Esophagus muscularis mucosa (tissue), 3 donors: Measurements from ENCODE around the gene CDHR5.

Experiments
- POLR2A ChIP-seq: fragments of 450-650 bp; IDR thresholded peaks from one replicate; pipeline ENCODE4 v1.6.1; 2017; ENCODE audit warnings: antibody characterized with exemption, moderate library complexity, mild to moderate bottlenecking, low read depth
- TF ChIP-seq, protein P1 (sequence below), 3 experiments: fragments of 200-600 bp in 2 of 3; fragments of 450-650 bp in 1 of 3; sonication (generic) in 2 of 3; IDR thresholded peaks; one replicate each; pipeline ENCODE4 v1.5.1; 2017 to 2019; ENCODE audit warnings: antibody characterized with exemption in 3 of 3, mild to moderate bottlenecking in 2 of 3, moderate library complexity in 1 of 3

- TF ChIP-seq, protein P1, sequence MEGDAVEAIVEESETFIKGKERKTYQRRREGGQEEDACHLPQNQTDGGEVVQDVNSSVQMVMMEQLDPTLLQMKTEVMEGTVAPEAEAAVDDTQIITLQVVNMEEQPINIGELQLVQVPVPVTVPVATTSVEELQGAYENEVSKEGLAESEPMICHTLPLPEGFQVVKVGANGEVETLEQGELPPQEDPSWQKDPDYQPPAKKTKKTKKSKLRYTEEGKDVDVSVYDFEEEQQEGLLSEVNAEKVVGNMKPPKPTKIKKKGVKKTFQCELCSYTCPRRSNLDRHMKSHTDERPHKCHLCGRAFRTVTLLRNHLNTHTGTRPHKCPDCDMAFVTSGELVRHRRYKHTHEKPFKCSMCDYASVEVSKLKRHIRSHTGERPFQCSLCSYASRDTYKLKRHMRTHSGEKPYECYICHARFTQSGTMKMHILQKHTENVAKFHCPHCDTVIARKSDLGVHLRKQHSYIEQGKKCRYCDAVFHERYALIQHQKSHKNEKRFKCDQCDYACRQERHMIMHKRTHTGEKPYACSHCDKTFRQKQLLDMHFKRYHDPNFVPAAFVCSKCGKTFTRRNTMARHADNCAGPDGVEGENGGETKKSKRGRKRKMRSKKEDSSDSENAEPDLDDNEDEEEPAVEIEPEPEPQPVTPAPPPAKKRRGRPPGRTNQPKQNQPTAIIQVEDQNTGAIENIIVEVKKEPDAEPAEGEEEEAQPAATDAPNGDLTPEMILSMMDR (IDR thresholded peaks at IDR 0.05), result no peak
- no peak for TF ChIP-seq POLR2A
These were observed 1.3 kb downstream of the CDHR5 start for GRCh38 chr11:623349-623869.
